ENCODE results near the gene TSPOAP1. TPM values are rescaled to one million over a fixed set of nuclear protein-coding genes. Genes with fewer than 3 reads are reported as not detected.

Gene TSPOAP1
- total and polyA plus RNA-seq, 10 of the 15 experiments (the other 5 are each of a cell fraction or from before 2014, with no cell fraction given) = 0.58 to 16.4 (median 4.2) TPM; not detected in 1

DNA sequence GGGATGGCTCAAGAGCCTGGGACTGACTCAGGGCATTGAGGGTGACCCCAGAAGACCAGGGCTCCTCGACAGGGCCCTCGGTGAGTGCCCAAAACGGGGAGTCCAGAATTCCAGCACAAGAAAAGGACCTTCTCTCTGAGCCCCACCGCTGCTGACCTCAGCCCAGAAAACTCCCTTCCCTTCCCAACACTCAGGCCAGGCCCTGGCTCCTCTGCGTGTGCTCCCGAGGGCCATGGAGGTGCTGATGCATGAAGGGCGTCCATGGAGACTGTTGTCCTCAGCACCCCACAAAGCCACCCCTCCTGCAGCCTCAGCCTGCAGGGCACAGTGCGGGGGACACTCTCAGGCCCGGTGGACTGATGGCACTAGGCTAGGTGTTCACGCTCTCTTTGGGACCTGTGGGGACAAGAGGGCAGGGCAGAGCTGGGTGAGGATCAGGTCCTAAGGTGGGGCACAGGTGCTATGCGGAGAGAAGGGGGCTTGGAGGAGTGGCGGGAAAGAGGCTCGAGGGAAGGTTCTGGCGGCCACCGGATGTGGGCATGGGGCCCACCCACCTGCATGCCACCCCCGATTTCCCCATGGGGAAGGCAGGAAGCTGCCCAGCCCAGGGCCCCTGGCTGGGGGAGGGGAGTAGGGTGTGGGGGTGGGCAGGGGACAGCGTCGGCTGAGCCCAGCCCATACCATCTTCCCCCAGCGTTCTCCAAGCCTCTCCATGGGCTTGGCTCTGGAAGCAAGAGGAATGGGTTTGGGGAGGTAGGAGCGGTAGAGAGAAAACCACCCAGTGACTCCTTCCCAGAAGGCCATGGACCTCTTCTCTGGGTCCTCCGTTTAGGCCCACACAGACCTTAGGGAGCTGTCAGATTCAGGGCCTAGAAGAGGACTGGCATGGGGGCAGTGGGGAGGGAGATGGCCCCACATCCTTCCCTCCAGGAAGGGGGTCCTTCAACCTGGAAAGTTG, 4.5 kb upstream of the TSPOAP1 start (continued):
- no peak for TF ChIP-seq RELB (IDR thresholded peaks at IDR 0.05; ENCODE audit: low read depth)
- TF ChIP-seq GATAD2B (conservative IDR thresholded peaks at IDR 0.05; ENCODE audit: low read depth) = peak; percentile 65; the same call in 1 of the 2 replicates
- no peak for TF ChIP-seq JUNB (IDR thresholded peaks at IDR 0.05)
- TF ChIP-seq EZH2 (IDR thresholded peaks at IDR 0.05; ENCODE audit: borderline replicate concordance, control insufficient read depth, low read depth, low read length) = no peak
- no peak for TF ChIP-seq PML (IDR thresholded peaks at IDR 0.05; ENCODE audit: low read length)
- TF ChIP-seq USF1 (IDR thresholded peaks at IDR 0.05; ENCODE audit: borderline replicate concordance, extremely low read length, insufficient read depth, low read depth, low read length) = no peak
- TF ChIP-seq NR2C1 (IDR thresholded peaks at IDR 0.05) = peak; percentile 3; the same call in 1 of the 2 replicates
- TF ChIP-seq HDAC6 (IDR thresholded peaks at IDR 0.05; ENCODE audit: unreplicated experiment) = no peak
- TF ChIP-seq PAX5 (IDR thresholded peaks at IDR 0.05; ENCODE audit: borderline replicate concordance, low read depth, low read length) = peak; percentile 52; the same call in 1 of the 2 replicates
- TF ChIP-seq, protein P1, sequence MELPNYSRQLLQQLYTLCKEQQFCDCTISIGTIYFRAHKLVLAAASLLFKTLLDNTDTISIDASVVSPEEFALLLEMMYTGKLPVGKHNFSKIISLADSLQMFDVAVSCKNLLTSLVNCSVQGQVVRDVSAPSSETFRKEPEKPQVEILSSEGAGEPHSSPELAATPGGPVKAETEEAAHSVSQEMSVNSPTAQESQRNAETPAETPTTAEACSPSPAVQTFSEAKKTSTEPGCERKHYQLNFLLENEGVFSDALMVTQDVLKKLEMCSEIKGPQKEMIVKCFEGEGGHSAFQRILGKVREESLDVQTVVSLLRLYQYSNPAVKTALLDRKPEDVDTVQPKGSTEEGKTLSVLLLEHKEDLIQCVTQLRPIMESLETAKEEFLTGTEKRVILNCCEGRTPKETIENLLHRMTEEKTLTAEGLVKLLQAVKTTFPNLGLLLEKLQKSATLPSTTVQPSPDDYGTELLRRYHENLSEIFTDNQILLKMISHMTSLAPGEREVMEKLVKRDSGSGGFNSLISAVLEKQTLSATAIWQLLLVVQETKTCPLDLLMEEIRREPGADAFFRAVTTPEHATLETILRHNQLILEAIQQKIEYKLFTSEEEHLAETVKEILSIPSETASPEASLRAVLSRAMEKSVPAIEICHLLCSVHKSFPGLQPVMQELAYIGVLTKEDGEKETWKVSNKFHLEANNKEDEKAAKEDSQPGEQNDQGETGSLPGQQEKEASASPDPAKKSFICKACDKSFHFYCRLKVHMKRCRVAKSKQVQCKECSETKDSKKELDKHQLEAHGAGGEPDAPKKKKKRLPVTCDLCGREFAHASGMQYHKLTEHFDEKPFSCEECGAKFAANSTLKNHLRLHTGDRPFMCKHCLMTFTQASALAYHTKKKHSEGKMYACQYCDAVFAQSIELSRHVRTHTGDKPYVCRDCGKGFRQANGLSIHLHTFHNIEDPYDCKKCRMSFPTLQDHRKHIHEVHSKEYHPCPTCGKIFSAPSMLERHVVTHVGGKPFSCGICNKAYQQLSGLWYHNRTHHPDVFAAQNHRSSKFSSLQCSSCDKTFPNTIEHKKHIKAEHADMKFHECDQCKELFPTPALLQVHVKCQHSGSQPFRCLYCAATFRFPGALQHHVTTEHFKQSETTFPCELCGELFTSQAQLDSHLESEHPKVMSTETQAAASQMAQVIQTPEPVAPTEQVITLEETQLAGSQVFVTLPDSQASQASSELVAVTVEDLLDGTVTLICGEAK (IDR thresholded peaks at IDR 0.05; ENCODE audit: borderline replicate concordance) = no peak
- TF ChIP-seq ZBED1 (IDR thresholded peaks at IDR 0.05; ENCODE audit: borderline replicate concordance) = no peak
- TF ChIP-seq RFX5 (IDR thresholded peaks at IDR 0.05; ENCODE audit: low read depth, low read length) = no peak
- TF ChIP-seq WRNIP1 (IDR thresholded peaks at IDR 0.05; ENCODE audit: borderline replicate concordance, low read depth, low read length) = no peak
- no peak for TF ChIP-seq BACH1 (IDR thresholded peaks at IDR 0.05; ENCODE audit: borderline replicate concordance)
- no peak for TF ChIP-seq RAD21 (IDR thresholded peaks at IDR 0.05; ENCODE audit: insufficient read depth, low read depth, low read length)
- TF ChIP-seq HDGF (IDR thresholded peaks at IDR 0.05) = peak; percentile 88; the same call in 1 of the 2 replicates
- no peak for TF ChIP-seq ESRRA (IDR thresholded peaks at IDR 0.05; ENCODE audit: low read length)
- TF ChIP-seq, protein P2, sequence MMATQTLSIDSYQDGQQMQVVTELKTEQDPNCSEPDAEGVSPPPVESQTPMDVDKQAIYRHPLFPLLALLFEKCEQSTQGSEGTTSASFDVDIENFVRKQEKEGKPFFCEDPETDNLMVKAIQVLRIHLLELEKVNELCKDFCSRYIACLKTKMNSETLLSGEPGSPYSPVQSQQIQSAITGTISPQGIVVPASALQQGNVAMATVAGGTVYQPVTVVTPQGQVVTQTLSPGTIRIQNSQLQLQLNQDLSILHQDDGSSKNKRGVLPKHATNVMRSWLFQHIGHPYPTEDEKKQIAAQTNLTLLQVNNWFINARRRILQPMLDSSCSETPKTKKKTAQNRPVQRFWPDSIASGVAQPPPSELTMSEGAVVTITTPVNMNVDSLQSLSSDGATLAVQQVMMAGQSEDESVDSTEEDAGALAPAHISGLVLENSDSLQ (IDR thresholded peaks at IDR 0.05) = no peak
- TF ChIP-seq, protein P3, sequence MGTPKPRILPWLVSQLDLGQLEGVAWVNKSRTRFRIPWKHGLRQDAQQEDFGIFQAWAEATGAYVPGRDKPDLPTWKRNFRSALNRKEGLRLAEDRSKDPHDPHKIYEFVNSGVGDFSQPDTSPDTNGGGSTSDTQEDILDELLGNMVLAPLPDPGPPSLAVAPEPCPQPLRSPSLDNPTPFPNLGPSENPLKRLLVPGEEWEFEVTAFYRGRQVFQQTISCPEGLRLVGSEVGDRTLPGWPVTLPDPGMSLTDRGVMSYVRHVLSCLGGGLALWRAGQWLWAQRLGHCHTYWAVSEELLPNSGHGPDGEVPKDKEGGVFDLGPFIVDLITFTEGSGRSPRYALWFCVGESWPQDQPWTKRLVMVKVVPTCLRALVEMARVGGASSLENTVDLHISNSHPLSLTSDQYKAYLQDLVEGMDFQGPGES (IDR thresholded peaks at IDR 0.05) = no peak
- no peak for TF ChIP-seq IRF4 (IDR thresholded peaks at IDR 0.05; ENCODE audit: low read depth, low read length)
- no peak for TF ChIP-seq RAD51 (IDR thresholded peaks at IDR 0.05)

Measured in GM12878 (cell line).